Astrocyte (in vitro differentiated cells and primary cell): ENCODE measurements around the gene SLC12A8. TPM values are rescaled to one million over a fixed set of nuclear protein-coding genes. Genes with fewer than 3 reads are reported as not detected.

Experiments used
- DNase-seq: peaks from one replicate; pipeline ENCODE4 v3.0.0-alpha.2; 2010; ENCODE audit warnings: low read depth
- FAIRE-seq: peaks from 2 replicates; lab custom pipeline; 2011; peaks lifted over from hg19 to GRCh38; lab: Jason Lieb, UNC
- H2AFZ ChIP-seq: 2 replicates; pipeline ENCODE4 v1.6.0; 2012; ENCODE audit warnings: low read depth, low read length, inconsistent platforms
- H3K27ac ChIP-seq: 2 replicates; pipeline ENCODE4 v1.5.1; 2011; ENCODE audit warnings: low read depth, low read length, inconsistent platforms
- H3K27me3 ChIP-seq: 2 replicates; pipeline ENCODE4 v1.6.0; 2011; ENCODE audit warnings: low read length, inconsistent platforms; ENCODE audit not compliant: insufficient read depth
- H3K36me3 ChIP-seq: 2 replicates; pipeline ENCODE4 v1.5.1; 2011; ENCODE audit warnings: low read length, inconsistent platforms; ENCODE audit not compliant: insufficient read depth
- H3K4me1 ChIP-seq: 2 replicates; pipeline ENCODE4 v1.5.1; 2011; ENCODE audit warnings: low read length, inconsistent platforms; ENCODE audit not compliant: insufficient read depth
- H3K4me2 ChIP-seq: 2 replicates; pipeline ENCODE4 v1.6.0; 2012; ENCODE audit warnings: low read length, inconsistent platforms
- H3K4me3 ChIP-seq: 2 replicates; pipeline ENCODE4 v1.5.1; 2011; ENCODE audit warnings: low read depth, mild to moderate bottlenecking, low read length, inconsistent platforms; ENCODE audit not compliant: insufficient read depth
- H3K79me2 ChIP-seq: 2 replicates; pipeline ENCODE4 v1.6.0; 2012; ENCODE audit warnings: mild to moderate bottlenecking, low read length, inconsistent platforms; ENCODE audit not compliant: insufficient read depth
- H3K9ac ChIP-seq: 2 replicates; pipeline ENCODE4 v1.6.0; 2012; ENCODE audit warnings: mild to moderate bottlenecking, low read length, inconsistent platforms
- H3K9me3 ChIP-seq: 2 replicates; pipeline ENCODE4 v1.5.1; 2012; ENCODE audit warnings: low read depth, mild to moderate bottlenecking, low read length, inconsistent platforms; ENCODE audit not compliant: insufficient read depth
- H4K20me1 ChIP-seq: 2 replicates; pipeline ENCODE4 v1.6.0; 2012; ENCODE audit warnings: low read length, inconsistent platforms; ENCODE audit not compliant: insufficient read depth
- H3K27ac Mint-ChIP-seq: one replicate; pipeline ENCODE4 v1.8.0; 2021; ENCODE audit warnings: mild to moderate bottlenecking, mixed read lengths; ENCODE audit not compliant: unreplicated experiment
- H3K27me3 Mint-ChIP-seq: one replicate; pipeline ENCODE4 v1.8.0; 2021; ENCODE audit warnings: low read depth, mixed read lengths; ENCODE audit not compliant: unreplicated experiment
- H3K36me3 Mint-ChIP-seq: one replicate; pipeline ENCODE4 v1.8.0; 2021; ENCODE audit warnings: low read depth, mixed read lengths; ENCODE audit not compliant: unreplicated experiment
- H3K4me1 Mint-ChIP-seq: one replicate; pipeline ENCODE4 v1.8.0; 2021; ENCODE audit warnings: low read depth, mixed read lengths; ENCODE audit not compliant: unreplicated experiment
- H3K4me3 Mint-ChIP-seq: one replicate; pipeline ENCODE4 v1.8.0; 2021; ENCODE audit warnings: mild to moderate bottlenecking, moderate library complexity, mixed read lengths; ENCODE audit not compliant: unreplicated experiment
- H3K9me3 Mint-ChIP-seq: one replicate; pipeline ENCODE4 v1.8.0; 2021; ENCODE audit warnings: mild to moderate bottlenecking, mixed read lengths; ENCODE audit not compliant: unreplicated experiment
- CTCF ChIP-seq: IDR thresholded peaks from 2 replicates; pipeline ENCODE4 v1.5.1; 2011; ENCODE audit warnings: low read depth, mild to moderate bottlenecking, inconsistent platforms, low read length, moderate library complexity; ENCODE audit not compliant: insufficient read depth
- EZH2 ChIP-seq: IDR thresholded peaks from 2 replicates; pipeline ENCODE4 v1.6.1; 2012; ENCODE audit warnings: mild to moderate bottlenecking, low read length, inconsistent platforms; ENCODE audit not compliant: insufficient read depth
- total RNA-seq: library from RNA; stranded (reverse); gene quantifications from 2 replicates; pipeline ENCODE4 v1.2.1, GENCODE V29; 2021

The SLC12A8 gene
- total RNA-seq, 1 donor from 2014 or later = 4.2 TPM

- Histone ChIP-seq H3K9me3 (no peaks in the 10 kb centered on the region), H3K9ac (peak overlapping the region; percentile 38), H3K27ac (peak overlapping the region; percentile 78), H4K20me1 (no peaks in the 10 kb centered on the region), H3K27me3 (no peaks in the 10 kb centered on the region), H3K4me3 (no peak overlapping the region), H3K4me2 (peak overlapping the region; percentile 40), H3K4me1 (peaks cover 59% of the 10 kb centered on the region), H3K36me3 (no peaks in the 10 kb centered on the region), H3K79me2 (no peaks in the 10 kb centered on the region), H2AFZ (no peak overlapping the region)
- Mint-ChIP-seq H3K4me1 (peaks cover 45% of the 10 kb centered on the region), H3K9me3 (no peaks in the 10 kb centered on the region), H3K27ac (peak overlapping the region; percentile 54), H3K4me3 (no peak overlapping the region), H3K27me3 (peaks cover 9% of the 10 kb centered on the region), H3K36me3 (no peaks in the 10 kb centered on the region)
- TF ChIP-seq EZH2 (no peak), CTCF (no peak)
- FAIRE-seq = peak; percentile 47
- peak; percentile 100 for DNase-seq
These were observed 86.7 kb downstream of the SLC12A8 start for GRCh38 chr3:125125821-125126245.

- Histone ChIP-seq H4K20me1 (no peaks in the 10 kb centered on the region), H3K4me1 (peaks cover 50% of the 10 kb centered on the region), H3K27ac (peak overlapping the region; percentile 54), H2AFZ (peak overlapping the region; percentile 0), H3K79me2 (no peaks in the 10 kb centered on the region), H3K36me3 (no peaks in the 10 kb centered on the region), H3K27me3 (no peaks in the 10 kb centered on the region), H3K4me2 (peak overlapping the region; percentile 1), H3K4me3 (no peak overlapping the region), H3K9me3 (no peaks in the 10 kb centered on the region), H3K9ac (peak overlapping the region; percentile 44)
- peaks cover 32% of the 10 kb centered on the region for H3K4me1 Mint-ChIP-seq
- no peak overlapping the region for H3K4me3 Mint-ChIP-seq
- FAIRE-seq = no peak
- TF ChIP-seq CTCF (no peak), EZH2 (no peak)
- H3K9me3 Mint-ChIP-seq = no peaks in the 10 kb centered on the region
- H3K27ac Mint-ChIP-seq = peak overlapping the region; percentile 1
- DNase-seq = peak; percentile 93
- H3K27me3 Mint-ChIP-seq = peaks cover 9% of the 10 kb centered on the region
- H3K36me3 Mint-ChIP-seq = no peaks in the 10 kb centered on the region
These were observed 88.9 kb downstream of the SLC12A8 start for GRCh38 chr3:125123451-125124305.
